HFFc6 (cell line): ENCODE results near the gene MYO1D. TPM values are rescaled to one million over a fixed set of nuclear protein-coding genes. Genes with fewer than 3 reads are reported as not detected.

Experiments
- DNase-seq: peaks from one replicate; pipeline ENCODE4 v3.0.0-alpha.2; 2018
- H3K27ac Mint-ChIP-seq: 2 replicates; pipeline ENCODE4 v1.8.0; 2020; ENCODE audit warnings: mild to moderate bottlenecking, mixed read lengths
- H3K27me3 Mint-ChIP-seq: 2 replicates; pipeline ENCODE4 v1.8.0; 2021; ENCODE audit warnings: mild to moderate bottlenecking, moderate library complexity, mixed read lengths; ENCODE audit not compliant: insufficient read depth
- H3K36me3 Mint-ChIP-seq: 2 replicates; pipeline ENCODE4 v1.8.0; 2021; ENCODE audit warnings: low read depth, mixed read lengths
- H3K4me1 Mint-ChIP-seq: 2 replicates; pipeline ENCODE4 v1.8.0; 2020; ENCODE audit warnings: low read depth, mixed read lengths
- H3K4me3 Mint-ChIP-seq: 2 replicates; pipeline ENCODE4 v1.8.0; 2020; ENCODE audit warnings: mild to moderate bottlenecking, moderate library complexity, mixed read lengths
- H3K9me3 Mint-ChIP-seq: 2 replicates; pipeline ENCODE4 v1.8.0; 2020; ENCODE audit warnings: mild to moderate bottlenecking, mixed read lengths
- CTCF ChIP-seq: fragments of 200-600 bp; sonication (generic); IDR thresholded peaks from 2 replicates; pipeline ENCODE4 v1.5.0; 2021; ENCODE audit warnings: antibody characterized with exemption, mild to moderate bottlenecking
- total RNA-seq, 6 experiments: library from RNA; stranded (reverse); fragmentation: NEBNext Ultra II Directional; extraction: Animal tissue kit (Norgen Biotek cat#: 25700); gene quantifications; 2 replicates in 1 of 6; 3 replicates in 5 of 6; pipeline ENCODE4 v1.2.3, GENCODE V29; 2021

The MYO1D gene
- total RNA-seq, 6 experiments from 2014 or later, result 3.8 to 28.8 (median 4.8) TPM

- Mint-ChIP-seq H3K4me3 (no peak overlapping the region), H3K27ac (no peak overlapping the region), H3K36me3 (no peaks in the 10 kb centered on the region), H3K9me3 (no peaks in the 10 kb centered on the region), H3K4me1 (peaks cover 8% of the 10 kb centered on the region; the same call in 1 of the 2 replicates), H3K27me3 (no peaks in the 10 kb centered on the region)
- no peak for TF ChIP-seq CTCF
- DNase-seq, result no peak
These were observed 247.2 kb downstream of the MYO1D start for GRCh38 chr17:32629563-32630190.

- Mint-ChIP-seq H3K4me3 (no peak overlapping the region), H3K36me3 (no peaks in the 10 kb centered on the region), H3K4me1 (peaks cover 8% of the 10 kb centered on the region; the same call in 1 of the 2 replicates), H3K27me3 (no peaks in the 10 kb centered on the region), H3K27ac (no peak overlapping the region), H3K9me3 (no peaks in the 10 kb centered on the region)
- no peak for DNase-seq
- TF ChIP-seq CTCF, result no peak
These were observed 248.5 kb downstream of the MYO1D start for GRCh38 chr17:32628271-32629044.

- Mint-ChIP-seq H3K4me1 (peaks cover 8% of the 10 kb centered on the region; the same call in 1 of the 2 replicates), H3K36me3 (no peaks in the 10 kb centered on the region), H3K27me3 (no peaks in the 10 kb centered on the region), H3K27ac (no peak overlapping the region), H3K9me3 (no peaks in the 10 kb centered on the region), H3K4me3 (no peak overlapping the region)
- no peak for TF ChIP-seq CTCF
- DNase-seq, result peak; percentile 18
These were observed 249.5 kb downstream of the MYO1D start for GRCh38 chr17:32627239-32627996.

GRCh38 chr17:32626379-32626791 lies 250.5 kb downstream of the MYO1D start:
- Mint-ChIP-seq H3K36me3 (no peaks in the 10 kb centered on the region), H3K4me1 (peaks cover 8% of the 10 kb centered on the region; the same call in 1 of the 2 replicates), H3K9me3 (no peaks in the 10 kb centered on the region), H3K27ac (no peak overlapping the region), H3K4me3 (no peak overlapping the region), H3K27me3 (no peaks in the 10 kb centered on the region)
- no peak for TF ChIP-seq CTCF
- DNase-seq, result no peak

- H3K27ac Mint-ChIP-seq, result no peak overlapping the region
- TF ChIP-seq CTCF, result no peak
- H3K36me3 Mint-ChIP-seq, result no peaks in the 10 kb centered on the region
- no peaks in the 10 kb centered on the region for H3K9me3 Mint-ChIP-seq
- peaks cover 8% of the 10 kb centered on the region; the same call in 1 of the 2 replicates for H3K4me1 Mint-ChIP-seq
- DNase-seq, result no peak
- no peak overlapping the region for H3K4me3 Mint-ChIP-seq
- no peaks in the 10 kb centered on the region for H3K27me3 Mint-ChIP-seq
These were observed 251.0 kb downstream of the MYO1D start for GRCh38 chr17:32625971-32626370.
